GM04504 (cell line): ENCODE data around the gene SV2B.

Experiments
- DNase-seq: peaks from one replicate; pipeline ENCODE4 v3.0.0-alpha.2; 2012; ENCODE audit warnings: low read depth

Gene SV2B

DNA sequence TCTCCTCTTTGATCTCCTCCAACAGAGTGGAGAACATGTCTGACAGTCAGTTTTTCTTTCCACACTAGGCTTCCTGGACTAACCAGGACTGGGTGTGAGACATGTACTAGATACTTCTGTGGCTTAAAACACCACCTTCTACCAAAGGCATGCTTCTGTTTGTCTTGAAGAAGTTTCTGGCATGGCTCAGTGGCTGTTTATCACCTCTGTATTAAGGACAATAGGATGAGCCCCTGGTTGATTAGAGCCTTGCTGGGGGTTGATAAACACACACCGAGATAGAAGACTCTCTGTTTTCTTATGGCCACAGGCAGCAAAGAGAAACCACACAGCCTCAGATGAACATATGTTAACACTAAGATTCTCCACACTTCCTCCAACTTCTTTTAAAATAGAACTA, 40.5 kb downstream of the SV2B start:
- DNase-seq, result no peak

- no peak for DNase-seq
Observed at GRCh38 chr15:91141097-91141496, 41.0 kb downstream of the SV2B start.

DNA sequence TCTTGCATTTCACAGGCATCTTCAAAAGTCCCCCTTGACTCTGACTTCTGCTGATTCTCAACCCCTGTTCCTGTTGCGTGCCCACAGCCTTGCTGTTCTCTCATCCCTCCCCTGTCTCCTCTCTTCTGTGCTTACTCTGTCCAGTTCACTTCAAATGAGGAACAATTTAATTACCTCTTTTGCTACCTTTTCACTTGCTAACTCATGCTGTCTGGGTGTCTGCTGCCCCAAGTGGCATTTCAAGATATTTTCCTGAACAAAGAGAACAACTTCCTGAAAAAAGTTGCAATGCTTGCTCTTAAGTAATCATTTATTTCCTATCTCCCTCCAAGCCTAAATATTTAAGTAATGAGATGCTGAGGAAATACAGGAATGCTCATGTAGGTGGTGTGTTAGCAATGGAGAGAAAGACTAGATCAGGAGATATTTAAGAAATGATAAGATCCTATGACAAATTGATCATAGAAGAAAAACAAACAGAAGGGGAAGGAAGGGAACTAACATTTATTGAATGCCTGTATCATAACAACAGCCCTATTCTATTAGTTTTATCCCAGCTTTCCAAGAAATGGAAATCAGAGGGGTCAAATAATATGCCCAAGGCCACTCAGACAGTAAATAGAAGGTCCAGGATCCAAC, 42.2 kb downstream of the SV2B start:
- DNase-seq, result no peak

DNA sequence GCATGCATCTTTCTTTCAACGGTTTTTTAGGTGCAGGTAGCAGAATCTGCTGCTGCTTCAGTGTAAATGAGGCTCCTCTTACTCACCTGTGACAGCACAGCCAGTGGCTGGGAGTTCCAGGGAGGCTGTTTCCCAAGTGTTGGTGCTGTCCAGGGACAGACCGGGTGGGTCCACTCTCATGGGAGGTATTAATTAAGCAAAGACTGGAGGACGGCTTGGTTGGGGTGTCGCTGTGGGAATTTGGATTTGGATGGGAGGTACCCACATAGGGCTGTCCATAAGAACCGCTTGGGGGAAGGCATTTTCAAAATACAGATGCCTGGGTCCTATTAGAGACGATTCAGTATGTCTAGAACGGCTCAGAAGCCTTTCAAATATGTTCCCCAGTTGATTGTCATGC, 42.9 kb downstream of the SV2B start:
- no peak for DNase-seq

- no peak for DNase-seq
Observed at GRCh38 chr15:91146728-91147127, 46.7 kb downstream of the SV2B start.

GRCh38 chr15:91148243-91148642, 48.2 kb downstream of the SV2B start:
- DNase-seq, result no peak

DNA sequence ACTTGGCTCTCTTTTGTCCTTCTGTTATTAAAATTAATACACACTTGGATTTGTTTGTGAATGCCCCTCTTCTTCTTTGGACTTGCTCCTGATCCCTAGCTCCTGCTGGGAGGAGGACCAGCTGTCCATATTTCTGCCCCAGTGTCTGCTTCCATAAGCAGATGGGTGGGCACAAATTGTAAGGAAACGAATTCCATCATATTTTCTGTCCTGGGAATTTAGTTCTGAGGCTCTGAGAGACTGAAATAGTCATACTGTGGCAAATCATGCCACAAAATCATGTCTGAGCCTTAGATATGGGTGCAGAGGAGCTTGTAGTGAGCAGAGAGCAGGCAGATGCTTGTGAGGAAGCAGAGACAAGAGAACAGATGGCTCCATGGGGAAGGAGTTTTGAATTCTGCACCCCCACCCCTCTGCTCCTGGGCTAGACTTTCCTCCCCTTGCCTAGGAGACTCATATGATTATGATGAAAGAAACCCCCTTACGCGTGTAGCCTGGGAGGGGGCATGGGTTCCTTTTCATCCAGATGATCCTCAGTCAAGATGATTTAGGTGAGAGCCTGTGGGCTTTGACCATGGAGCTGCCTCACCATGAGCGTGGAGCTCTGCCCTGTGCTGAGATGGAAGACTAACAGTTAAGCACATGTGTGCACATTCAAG, 50.6 kb downstream of the SV2B start:
- DNase-seq, result no peak

DNA sequence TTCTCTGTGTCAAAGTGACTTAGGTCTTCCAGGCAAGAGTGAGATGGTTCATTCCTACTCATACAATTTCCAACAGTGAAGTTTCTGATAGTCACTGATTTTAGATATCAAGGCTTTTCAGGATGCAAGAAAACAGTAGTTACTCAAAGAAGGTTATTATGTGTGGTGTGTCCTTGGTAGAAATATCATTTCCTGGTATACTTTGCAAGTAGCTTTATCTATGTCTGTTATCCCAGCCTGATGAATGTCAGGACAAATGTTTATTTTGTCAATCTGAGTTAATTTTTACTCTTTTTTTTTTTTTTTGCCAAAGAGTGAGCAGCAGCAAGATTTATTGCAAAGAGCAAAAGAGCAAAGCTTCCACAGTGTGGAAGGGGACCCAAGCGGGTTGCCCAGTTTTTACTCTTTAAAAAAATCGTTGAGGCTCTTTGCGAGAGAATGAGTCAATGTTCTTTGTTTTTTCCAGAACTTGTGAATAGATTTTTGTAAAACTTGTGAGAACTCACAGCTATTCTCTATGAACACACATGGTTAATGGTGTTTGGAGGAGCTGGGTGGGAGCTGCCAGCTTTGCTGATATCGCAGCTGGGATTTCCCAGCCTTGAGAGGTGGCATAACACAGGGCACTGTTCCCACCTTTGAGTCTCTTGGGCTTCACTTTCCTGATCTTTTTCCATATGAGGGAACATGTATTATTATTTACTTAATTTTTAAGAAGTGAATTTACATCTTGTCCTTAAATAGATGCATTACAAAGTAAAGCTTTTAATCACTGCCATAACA, 51.9 kb downstream of the SV2B start:
- DNase-seq, result no peak

DNA sequence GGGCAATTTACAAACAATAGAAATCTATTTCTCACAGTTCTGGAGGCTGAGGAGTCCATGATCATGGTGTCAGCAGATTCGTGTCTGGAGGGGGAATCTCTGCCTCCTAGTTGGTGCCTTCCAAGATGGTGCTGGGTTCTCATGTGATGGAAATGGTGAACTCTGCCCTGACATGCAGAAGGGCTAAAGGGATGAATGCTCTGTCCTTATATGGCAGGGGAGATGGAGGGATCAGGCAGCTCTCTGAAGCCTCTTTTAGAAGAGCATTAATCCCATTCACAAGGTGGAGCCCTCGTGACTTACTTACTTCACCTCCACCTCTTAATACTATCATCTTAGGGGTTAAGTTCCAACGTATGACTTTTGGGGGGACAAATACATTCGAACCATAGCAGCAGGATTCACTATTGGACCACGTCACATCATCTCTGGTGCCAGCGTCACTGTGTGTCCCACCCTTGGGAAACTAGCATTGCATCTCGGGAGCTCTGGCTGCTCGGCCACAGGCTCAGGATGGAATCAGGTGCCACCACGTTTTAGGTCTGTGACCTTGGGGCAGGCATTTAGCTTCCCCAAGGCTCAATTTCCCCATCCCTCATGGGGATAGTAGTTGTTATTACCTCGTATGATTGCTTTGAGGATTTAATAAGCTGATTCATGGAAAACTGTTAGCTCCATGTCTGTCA, 53.0 kb downstream of the SV2B start:
- DNase-seq, result no peak

DNA sequence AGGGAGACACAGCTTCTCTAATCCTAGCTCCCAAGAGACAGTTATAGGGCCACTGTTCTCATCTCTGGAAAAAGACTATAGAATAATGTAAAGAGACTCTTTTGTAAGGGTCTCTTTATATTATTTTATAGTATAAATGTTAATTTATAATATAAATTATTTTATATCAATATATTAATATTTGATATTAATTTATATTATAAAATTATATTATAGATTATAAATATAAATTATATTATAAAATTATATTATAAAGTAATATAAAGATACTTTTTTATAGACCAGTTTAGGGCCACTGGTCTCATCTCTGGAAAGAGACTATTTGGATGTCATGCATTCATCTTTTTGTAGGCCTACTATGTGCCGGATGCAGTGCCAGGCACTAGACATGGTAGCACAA, 53.9 kb downstream of the SV2B start:
- no peak for DNase-seq

- DNase-seq, result no peak
Observed at GRCh38 chr15:91156175-91156726, 56.2 kb downstream of the SV2B start.

- no peak for DNase-seq
Observed at GRCh38 chr15:91158415-91159394, 58.6 kb downstream of the SV2B start.

DNA sequence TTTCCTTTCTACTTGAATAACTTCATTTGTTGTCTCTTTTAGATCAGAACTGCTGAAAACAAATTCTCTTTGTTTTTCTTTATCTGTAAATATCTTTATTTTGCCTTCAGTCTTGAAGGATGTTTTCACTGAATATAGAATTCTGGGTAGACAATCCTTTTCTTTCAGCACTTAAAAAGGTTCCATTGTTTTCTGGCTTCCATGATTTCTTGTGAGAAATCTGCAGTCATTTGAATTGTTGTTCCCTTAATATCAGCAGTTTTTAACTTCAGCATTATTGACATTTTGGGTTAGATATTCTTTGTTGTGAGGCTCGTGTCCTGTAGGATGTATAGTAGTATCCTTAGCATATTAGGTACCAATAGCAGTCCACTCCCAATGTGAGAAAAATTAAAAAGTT, 65.8 kb downstream of the SV2B start:
- DNase-seq, result no peak

DNA sequence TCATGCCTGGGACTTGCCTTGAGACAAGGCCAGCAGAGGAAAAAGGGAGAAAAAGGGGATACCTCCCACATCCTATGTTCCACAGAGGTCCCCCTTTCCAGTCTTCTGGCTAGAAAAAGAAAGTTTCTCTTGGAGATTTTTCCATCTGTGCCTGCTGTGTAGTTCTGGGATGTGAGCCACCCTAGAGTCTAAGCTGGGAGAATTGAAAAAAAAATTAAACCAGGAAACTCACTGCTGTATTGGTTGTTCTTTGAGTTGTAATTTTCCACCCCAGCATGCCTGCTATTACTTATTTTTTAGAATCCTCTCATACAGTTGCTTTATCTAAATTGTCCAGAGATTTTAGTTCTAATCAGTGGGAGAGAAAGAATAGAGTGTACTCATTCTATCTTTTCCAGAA, 68.4 kb downstream of the SV2B start:
- no peak for DNase-seq

GRCh38 chr15:91171334-91171733, 71.3 kb downstream of the SV2B start:
- no peak for DNase-seq

- DNase-seq, result no peak
Observed at GRCh38 chr15:91182101-91182500, 82.0 kb downstream of the SV2B start.

- no peak for DNase-seq
Observed at GRCh38 chr15:91183596-91183995, 83.5 kb downstream of the SV2B start.

DNA sequence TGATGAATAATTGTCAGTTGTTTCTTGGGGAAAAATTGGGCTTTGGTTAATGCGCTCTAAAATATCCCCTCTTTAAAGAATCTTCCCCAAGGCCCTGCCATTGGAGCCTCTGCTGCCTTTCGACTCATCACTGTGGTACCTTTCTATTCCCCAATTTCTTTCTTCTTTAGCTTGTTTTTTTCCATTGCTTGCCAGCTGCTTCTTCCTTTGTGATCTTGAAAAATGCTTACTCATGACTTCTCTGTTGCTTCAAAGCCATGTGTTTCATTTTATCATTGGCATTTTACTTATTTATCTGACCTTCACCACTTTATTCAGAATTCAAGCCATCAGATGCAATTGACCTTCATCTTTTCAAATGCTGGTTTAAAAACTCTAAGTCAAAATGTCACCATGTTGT, 84.4 kb downstream of the SV2B start:
- no peak for DNase-seq

- DNase-seq, result no peak
Observed at GRCh38 chr15:91186904-91187656, 87.0 kb downstream of the SV2B start.

DNA sequence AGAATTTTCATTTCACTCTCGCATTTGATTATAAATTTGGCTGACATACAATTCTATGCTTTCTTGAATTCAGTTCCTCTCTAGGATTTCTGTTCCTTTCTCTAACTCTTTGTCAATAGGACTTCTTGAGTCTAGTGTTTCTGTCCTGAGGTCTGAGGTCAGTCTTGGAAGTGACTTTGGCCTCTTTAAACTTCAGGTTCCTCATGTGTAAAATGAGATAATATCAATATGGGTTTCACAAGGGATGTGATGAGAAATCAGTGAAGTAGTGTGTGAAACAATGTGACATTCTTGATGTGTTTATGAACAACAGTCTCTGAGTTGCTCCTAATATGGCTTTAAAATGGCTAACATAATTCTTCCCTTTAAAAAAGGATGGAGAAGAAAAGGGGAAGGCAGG, 92.2 kb downstream of the SV2B start:
- no peak for DNase-seq
